CD4-positive, alpha-beta memory T cell (primary cell): ENCODE results near the gene NDUFS6. TPM values are rescaled to one million over a fixed set of nuclear protein-coding genes. Genes with fewer than 3 reads are reported as not detected.
"Not testable (repeated sequence)": the region's sequence is repeated elsewhere in the genome, so short reads cannot be mapped to it uniquely, and the experiment has no call there.

Experiments used
- CTCF ChIA-PET: fragments of 350-600 bp; sonication (Branson Sonifier 250); formaldehyde crosslinking; loops from one replicate; lab custom pipeline; 2021; ENCODE audit warnings: inconsistent platforms; ENCODE audit not compliant: partially characterized antibody; lab: Charles Lee
- POLR2A ChIA-PET: fragments of 350-600 bp; sonication (Branson Sonifier 250); formaldehyde crosslinking; loops from one replicate; lab custom pipeline; 2021; ENCODE audit not compliant: partially characterized antibody; lab: Charles Lee
- DNase-seq, 5 donors: peaks; one replicate each; pipeline versions ENCODE4 v3.0.0 to v3.0.0-alpha.2; 2020 to 2022; ENCODE audit warnings: mixed read lengths in 1 of 5
- H3K27ac ChIP-seq: one replicate; pipeline ENCODE4 v1.7.0; 2013; ENCODE audit warnings: low read depth, low read length
- H3K27me3 ChIP-seq: 2 replicates; pipeline ENCODE4 v1.7.0; 2013; ENCODE audit warnings: mild to moderate bottlenecking, low read length, moderate library complexity; ENCODE audit not compliant: insufficient read depth
- H3K36me3 ChIP-seq: 2 replicates; pipeline ENCODE4 v1.7.0; 2013; ENCODE audit warnings: mild to moderate bottlenecking, low read length, moderate library complexity; ENCODE audit not compliant: insufficient read depth
- H3K4me1 ChIP-seq: 2 replicates; pipeline ENCODE4 v1.7.0; 2013; ENCODE audit warnings: mild to moderate bottlenecking, low read length, moderate library complexity; ENCODE audit not compliant: insufficient read depth
- H3K4me3 ChIP-seq, 2 donors: one replicate each; pipeline ENCODE4 v1.7.0; 2013; ENCODE audit warnings: low read length in 2 of 2, mild to moderate bottlenecking in 1 of 2
- H3K9me3 ChIP-seq, 2 donors: one replicate each; pipeline ENCODE4 v1.7.0; 2013; ENCODE audit warnings: low read length in 2 of 2, control low read depth in 1 of 2; ENCODE audit not compliant: control insufficient read depth in 1 of 2
- H3K27ac Mint-ChIP-seq, 7 donors: one replicate each; pipeline ENCODE4 v1.8.0; 2020 to 2021; ENCODE audit warnings: mixed read lengths in 7 of 7, mild to moderate bottlenecking in 6 of 7, inconsistent platforms in 3 of 7, moderate library complexity in 3 of 7
- H3K27me3 Mint-ChIP-seq, 2 donors: one replicate each; pipeline ENCODE4 v1.8.0; 2020 to 2021; ENCODE audit warnings: mixed read lengths in 2 of 2
- H3K36me3 Mint-ChIP-seq, 2 donors: one replicate each; pipeline ENCODE4 v1.8.0; 2020 to 2021; ENCODE audit warnings: mixed read lengths in 2 of 2, inconsistent platforms in 1 of 2, mild to moderate bottlenecking in 1 of 2
- H3K4me1 Mint-ChIP-seq, 4 donors: one replicate each; pipeline ENCODE4 v1.8.0; 2020 to 2021; ENCODE audit warnings: mixed read lengths in 4 of 4, mild to moderate bottlenecking in 1 of 4
- H3K4me3 Mint-ChIP-seq, 8 donors: one replicate each; pipeline ENCODE4 v1.8.0; 2020 to 2021; ENCODE audit warnings: mixed read lengths in 8 of 8, mild to moderate bottlenecking in 7 of 8, moderate library complexity in 6 of 8, inconsistent platforms in 3 of 8
- H3K9me3 Mint-ChIP-seq, 8 donors: one replicate each; pipeline ENCODE4 v1.8.0; 2020 to 2021; ENCODE audit warnings: mixed read lengths in 8 of 8, mild to moderate bottlenecking in 5 of 8, inconsistent platforms in 3 of 8, moderate library complexity in 1 of 8
- intact Hi-C: fragments of 100-400 bp; cut with micrococcal nuclease; formaldehyde crosslinking; loops from one replicate; pipeline ENCODE4 v1.15.1; 2023
- polyA plus RNA-seq, 2 donors: library from polyadenylated mRNA; unstranded; fragments of 300-500 nt; fragmentation: Illumina TruSeq; gene quantifications; one replicate each; pipeline ENCODE4 v1.2.3, GENCODE V29; 2021
- total RNA-seq, 2 experiments: library from RNA; stranded (reverse); gene quantifications; one replicate each; pipeline ENCODE4 v1.2.3, GENCODE V29; 2021

Gene NDUFS6
- total and polyA plus RNA-seq, 4 experiments from 2014 or later: 14.4 to 79.0 (median 38.5) TPM

DNA sequence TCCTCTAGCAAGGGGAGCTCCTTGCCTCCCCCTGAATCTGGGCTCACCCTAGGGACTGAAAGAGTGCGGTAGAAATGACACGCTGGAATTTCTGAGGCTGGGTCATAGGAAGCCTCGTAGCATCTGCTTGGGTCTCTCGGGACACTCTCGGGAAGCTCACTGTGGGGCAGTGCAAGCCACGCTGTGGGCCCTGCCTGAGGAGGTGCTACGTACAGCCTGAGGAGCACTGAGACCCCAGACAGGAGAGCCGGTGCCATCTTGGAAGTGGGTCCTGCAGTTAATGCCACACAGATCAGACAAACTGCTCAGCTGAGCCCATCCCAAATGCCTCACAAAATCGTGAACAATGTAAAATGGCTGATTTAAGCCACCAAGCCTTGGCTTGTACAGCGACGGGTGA lies 3.4 kb upstream of the NDUFS6 start:
- H3K9me3 ChIP-seq: no peaks in the 10 kb centered on the region
- DNase-seq: no peak
- peaks cover 62% of the 10 kb centered on the region for H3K4me1 ChIP-seq
- peaks cover 0 to 3% (median 0%) of the 10 kb centered on the region in 8 donors for H3K9me3 Mint-ChIP-seq
- peaks cover 0 to under 1% of the 10 kb centered on the region in 2 donors for H3K27me3 Mint-ChIP-seq
- intact Hi-C loops: loop anchor here (10.0 kb wide), 1 partner anchor 453 kb away; the partner anchor contains the start of gene CLPTM1L
- no peaks in the 10 kb centered on the region for H3K27me3 ChIP-seq
- H3K27ac ChIP-seq: no peak overlapping the region
- peak overlapping the region in 2 of 7 donors; percentile 51 to 92 for H3K27ac Mint-ChIP-seq
- H3K4me3 ChIP-seq: no peak overlapping the region
- ChIA-PET CTCF (no interaction called here), POLR2A (no interaction called here)
- H3K36me3 ChIP-seq: peaks cover 13% of the 10 kb centered on the region
- H3K36me3 Mint-ChIP-seq: peaks cover 4 to 41% of the 10 kb centered on the region in 2 donors
- peaks cover 33 to 76% (median 52%) of the 10 kb centered on the region in 4 donors for H3K4me1 Mint-ChIP-seq
- H3K4me3 Mint-ChIP-seq: peak overlapping the region in 7 of 8 donors; percentile 24 to 96 (median 46)

GRCh38 chr5:1798589-1798988 lies 2.6 kb upstream of the NDUFS6 start:
- peaks cover 62% of the 10 kb centered on the region for H3K4me1 ChIP-seq
- CTCF ChIA-PET, H3K9me3 Mint-ChIP-seq, H3K27ac ChIP-seq, H3K9me3 ChIP-seq, H3K27me3 ChIP-seq, DNase-seq, H3K27me3 Mint-ChIP-seq: not testable (repeated sequence)
- intact Hi-C loops: loop anchor here (10.0 kb wide), 1 partner anchor 454 kb away; the partner anchor contains the start of gene CLPTM1L
- Mint-ChIP-seq H3K27ac (peak overlapping the region; percentile 66 to 92 (median 82)), H3K36me3 (peaks cover 12 to 44% of the 10 kb centered on the region in 2 donors), H3K4me3 (peak overlapping the region; percentile 78 to 98 (median 89)), H3K4me1 (peaks cover 29 to 76% (median 51%) of the 10 kb centered on the region in 4 donors)
- H3K4me3 ChIP-seq: peak overlapping the region; percentile 69 to 93
- H3K36me3 ChIP-seq: peaks cover 20% of the 10 kb centered on the region
- POLR2A ChIA-PET: interaction anchor here (1.8 to 3.0 kb wide), 2 partner anchors 9 to 22 kb away, joined by 6 to 15 read pairs; no protein-coding TSS in a partner anchor

GRCh38 chr5:1799110-1799601 lies 2.1 kb upstream of the NDUFS6 start:
- intact Hi-C loops: loop anchor here (10.0 kb wide), 1 partner anchor 454 kb away; the partner anchor contains the start of gene CLPTM1L

GRCh38 chr5:1799602-1800471 lies 1.4 kb upstream of the NDUFS6 start, which contains the start of gene MRPL36:
MRPL36 (minus strand) TSS chr5:1799837; CDS start chr5:1798935, 902 bp downstream.
- intact Hi-C loops: loop anchor here (2.0 to 10.0 kb wide), 3 partner anchors 27 to 455 kb away; partner anchors contain the start of gene CLPTM1L
- H3K4me3 ChIP-seq: peak within 1 kb of the TSS; percentile 93 to 97
- H3K4me1 Mint-ChIP-seq: peaks cover 28 to 76% (median 48%) of the 10 kb centered on the region in 4 donors
- CTCF ChIA-PET: interaction anchor here (2.6 kb wide), 1 partner anchor 27 kb away, joined by 10 read pairs; no protein-coding TSS in a partner anchor
- H3K27ac ChIP-seq: peak within 1 kb of the TSS; percentile 91
- H3K4me1 ChIP-seq: peaks cover 61% of the 10 kb centered on the region
- DNase-seq: peak; percentile 84 to 92 (median 88)
- no peaks in the 10 kb centered on the region for H3K9me3 Mint-ChIP-seq
- no peaks in the 10 kb centered on the region for H3K27me3 Mint-ChIP-seq
- POLR2A ChIA-PET: interaction anchor here (0.9 to 3.0 kb wide), 10 partner anchors 9 to 487 kb away, joined by 3 to 15 read pairs (median 4); no protein-coding TSS in a partner anchor
- H3K36me3 ChIP-seq: peaks cover 33% of the 10 kb centered on the region
- H3K27ac Mint-ChIP-seq: peak within 1 kb of the TSS; percentile 92 to 100 (median 99)
- H3K9me3 ChIP-seq: no peaks in the 10 kb centered on the region
- H3K36me3 Mint-ChIP-seq: peaks cover 24 to 57% of the 10 kb centered on the region in 2 donors
- H3K27me3 ChIP-seq: no peaks in the 10 kb centered on the region
- peak within 1 kb of the TSS; percentile 94 to 99 (median 96) for H3K4me3 Mint-ChIP-seq

More at GRCh38 chr5:1799110-1799601, 2.1 kb upstream of the NDUFS6 start:
- H3K4me3 ChIP-seq: peak overlapping the region; percentile 69 to 93
- Mint-ChIP-seq H3K36me3 (peaks cover 17 to 50% of the 10 kb centered on the region in 2 donors), H3K27ac (peak overlapping the region; percentile 48 to 99 (median 82)), H3K4me1 (peaks cover 28 to 76% (median 50%) of the 10 kb centered on the region in 4 donors), H3K27me3 (no peaks in the 10 kb centered on the region), H3K4me3 (peak overlapping the region; percentile 78 to 98 (median 89)), H3K9me3 (peaks cover 0 to 1% (median 0%) of the 10 kb centered on the region in 8 donors)
- H3K36me3 ChIP-seq: peaks cover 26% of the 10 kb centered on the region
- DNase-seq: peak in 3 of 5 donors; percentile 22 to 52 (median 32)
- no peaks in the 10 kb centered on the region for H3K9me3 ChIP-seq
- ChIA-PET CTCF (no interaction called here), POLR2A (interaction anchor here (1.8 to 3.0 kb wide), 2 partner anchors 9 to 22 kb away, joined by 6 to 15 read pairs; no protein-coding TSS in a partner anchor)
- no peaks in the 10 kb centered on the region for H3K27me3 ChIP-seq
- H3K4me1 ChIP-seq: peaks cover 61% of the 10 kb centered on the region
- peak overlapping the region; percentile 91 for H3K27ac ChIP-seq

DNA sequence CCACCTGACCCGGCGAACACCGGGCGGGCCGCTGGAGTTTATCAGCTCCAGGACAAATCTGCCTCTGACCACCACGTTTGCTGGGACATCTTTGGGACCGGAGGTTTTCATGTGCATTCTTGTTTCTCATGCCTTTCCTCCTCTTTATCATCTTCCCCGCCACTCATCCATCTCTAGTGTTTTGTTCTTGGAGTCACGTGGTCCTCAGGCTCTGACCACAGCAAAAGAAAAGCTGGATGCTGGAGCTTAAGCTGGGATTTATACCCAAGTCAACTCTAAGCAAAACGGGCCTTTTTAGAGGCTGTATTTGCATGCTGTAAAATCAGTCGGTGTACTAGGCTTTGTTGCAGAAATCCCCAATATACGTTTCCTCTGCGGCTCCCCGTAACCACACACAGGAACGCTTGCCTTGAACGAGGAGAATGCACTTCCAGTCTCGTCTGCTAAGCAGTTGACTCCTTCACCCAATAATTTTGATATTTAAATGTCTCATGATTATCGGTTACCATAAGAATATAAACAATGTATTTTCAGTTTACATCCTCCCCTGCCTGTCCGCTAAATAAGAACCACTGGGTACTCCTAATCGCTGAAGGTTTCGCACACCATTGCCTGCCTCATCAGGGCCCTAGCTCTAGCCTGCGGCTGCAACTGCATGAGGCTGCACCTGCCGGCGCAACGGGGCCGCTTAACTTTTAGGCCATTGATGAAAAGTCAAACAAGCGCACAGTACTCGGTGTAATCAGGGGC lies 560 bp upstream of the NDUFS6 start:
- Mint-ChIP-seq H3K27ac (peak overlapping the region; percentile 92 to 100 (median 99)), H3K36me3 (peaks cover 26 to 65% of the 10 kb centered on the region in 2 donors), H3K27me3 (no peaks in the 10 kb centered on the region), H3K9me3 (no peaks in the 10 kb centered on the region), H3K4me3 (peak overlapping the region; percentile 94 to 99 (median 96)), H3K4me1 (peaks cover 26 to 70% (median 43%) of the 10 kb centered on the region in 4 donors)
- H3K27me3 ChIP-seq: no peaks in the 10 kb centered on the region
- peak overlapping the region; percentile 93 to 97 for H3K4me3 ChIP-seq
- ChIA-PET CTCF (interaction anchor here (1.8 to 2.6 kb wide), 2 partner anchors 8 to 28 kb away, joined by 8 to 10 read pairs; no protein-coding TSS in a partner anchor), POLR2A (interaction anchor here (0.9 to 3.1 kb wide), 12 partner anchors 8 to 488 kb away, joined by 3 to 47 read pairs (median 4); no protein-coding TSS in a partner anchor)
- peaks cover 61% of the 10 kb centered on the region for H3K4me1 ChIP-seq
- peaks cover 41% of the 10 kb centered on the region for H3K36me3 ChIP-seq
- peak overlapping the region; percentile 91 for H3K27ac ChIP-seq
- intact Hi-C loops: loop anchor here (1.0 to 5.0 kb wide), 4 partner anchors 8 to 276 kb away; no protein-coding TSS in a partner anchor
- DNase-seq: peak; percentile 60 to 81 (median 70)
- no peaks in the 10 kb centered on the region for H3K9me3 ChIP-seq

- H3K9me3 ChIP-seq: no peaks in the 10 kb centered on the region
- peak overlapping the region; percentile 94 to 99 (median 96) for H3K4me3 Mint-ChIP-seq
- H3K27me3 Mint-ChIP-seq: no peaks in the 10 kb centered on the region
- peak overlapping the region; percentile 82 to 99 (median 85) for H3K27ac Mint-ChIP-seq
- peak overlapping the region; percentile 91 for H3K27ac ChIP-seq
- H3K36me3 ChIP-seq: peaks cover 53% of the 10 kb centered on the region
- peaks cover 57% of the 10 kb centered on the region for H3K4me1 ChIP-seq
- DNase-seq: no peak
- no peaks in the 10 kb centered on the region for H3K9me3 Mint-ChIP-seq
- CTCF ChIA-PET: interaction anchor here (1.3 to 2.6 kb wide), 3 partner anchors 10 to 64 kb away, joined by 5 to 10 read pairs (median 8); no protein-coding TSS in a partner anchor
- H3K36me3 Mint-ChIP-seq: peaks cover 35 to 72% of the 10 kb centered on the region in 2 donors
- intact Hi-C loops: loop anchor here (1.0 to 5.0 kb wide), 4 partner anchors 10 to 278 kb away; no protein-coding TSS in a partner anchor
- H3K4me3 ChIP-seq: peak overlapping the region; percentile 93 to 97
- peaks cover 31 to 70% (median 48%) of the 10 kb centered on the region in 4 donors for H3K4me1 Mint-ChIP-seq
- H3K27me3 ChIP-seq: no peaks in the 10 kb centered on the region
- POLR2A ChIA-PET: interaction anchor here (1.5 to 3.1 kb wide), 2 partner anchors 9 kb away, joined by 4 to 47 read pairs; no protein-coding TSS in a partner anchor
Measured at GRCh38 chr5:1801967-1802295, 724 bp downstream of the NDUFS6 start.
